Measurements from ENCODE around the gene SERPINA4. TPM values are rescaled to one million over a fixed set of nuclear protein-coding genes. Genes with fewer than 3 reads are reported as not detected.

Gene SERPINA4
- total and polyA plus RNA-seq, 2 of the 8 experiments (the other 6 are each of a cell fraction or from before 2014, with no cell fraction given): not detected

DNA sequence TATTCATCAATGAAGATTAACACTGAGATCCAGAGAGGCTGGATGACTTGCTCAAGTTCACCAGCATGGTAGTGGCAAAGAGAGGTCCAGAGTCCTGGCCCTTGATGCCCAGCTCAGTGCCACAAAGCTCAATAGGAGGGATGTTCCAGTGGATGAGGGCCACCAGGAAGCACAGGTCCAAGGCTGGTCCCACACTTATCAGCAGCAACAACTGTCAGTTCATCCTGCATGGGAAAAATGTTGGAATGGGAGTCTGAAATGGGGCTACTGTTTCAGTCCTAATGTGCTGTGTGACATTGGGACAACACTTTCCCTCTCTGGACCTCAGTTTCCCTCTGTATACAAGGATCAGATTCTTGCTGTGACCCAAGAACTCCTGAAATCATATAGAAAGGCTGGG lies 31.2 kb downstream of the SERPINA4 start (continued):
- no peak for TF ChIP-seq ASH2L (IDR thresholded peaks at IDR 0.05; ENCODE audit: low read length)
- no peak for TF ChIP-seq CTBP2 (IDR thresholded peaks at IDR 0.05; ENCODE audit: borderline replicate concordance, insufficient read depth, insufficient read length, low read length)
- TF ChIP-seq, protein P1, sequence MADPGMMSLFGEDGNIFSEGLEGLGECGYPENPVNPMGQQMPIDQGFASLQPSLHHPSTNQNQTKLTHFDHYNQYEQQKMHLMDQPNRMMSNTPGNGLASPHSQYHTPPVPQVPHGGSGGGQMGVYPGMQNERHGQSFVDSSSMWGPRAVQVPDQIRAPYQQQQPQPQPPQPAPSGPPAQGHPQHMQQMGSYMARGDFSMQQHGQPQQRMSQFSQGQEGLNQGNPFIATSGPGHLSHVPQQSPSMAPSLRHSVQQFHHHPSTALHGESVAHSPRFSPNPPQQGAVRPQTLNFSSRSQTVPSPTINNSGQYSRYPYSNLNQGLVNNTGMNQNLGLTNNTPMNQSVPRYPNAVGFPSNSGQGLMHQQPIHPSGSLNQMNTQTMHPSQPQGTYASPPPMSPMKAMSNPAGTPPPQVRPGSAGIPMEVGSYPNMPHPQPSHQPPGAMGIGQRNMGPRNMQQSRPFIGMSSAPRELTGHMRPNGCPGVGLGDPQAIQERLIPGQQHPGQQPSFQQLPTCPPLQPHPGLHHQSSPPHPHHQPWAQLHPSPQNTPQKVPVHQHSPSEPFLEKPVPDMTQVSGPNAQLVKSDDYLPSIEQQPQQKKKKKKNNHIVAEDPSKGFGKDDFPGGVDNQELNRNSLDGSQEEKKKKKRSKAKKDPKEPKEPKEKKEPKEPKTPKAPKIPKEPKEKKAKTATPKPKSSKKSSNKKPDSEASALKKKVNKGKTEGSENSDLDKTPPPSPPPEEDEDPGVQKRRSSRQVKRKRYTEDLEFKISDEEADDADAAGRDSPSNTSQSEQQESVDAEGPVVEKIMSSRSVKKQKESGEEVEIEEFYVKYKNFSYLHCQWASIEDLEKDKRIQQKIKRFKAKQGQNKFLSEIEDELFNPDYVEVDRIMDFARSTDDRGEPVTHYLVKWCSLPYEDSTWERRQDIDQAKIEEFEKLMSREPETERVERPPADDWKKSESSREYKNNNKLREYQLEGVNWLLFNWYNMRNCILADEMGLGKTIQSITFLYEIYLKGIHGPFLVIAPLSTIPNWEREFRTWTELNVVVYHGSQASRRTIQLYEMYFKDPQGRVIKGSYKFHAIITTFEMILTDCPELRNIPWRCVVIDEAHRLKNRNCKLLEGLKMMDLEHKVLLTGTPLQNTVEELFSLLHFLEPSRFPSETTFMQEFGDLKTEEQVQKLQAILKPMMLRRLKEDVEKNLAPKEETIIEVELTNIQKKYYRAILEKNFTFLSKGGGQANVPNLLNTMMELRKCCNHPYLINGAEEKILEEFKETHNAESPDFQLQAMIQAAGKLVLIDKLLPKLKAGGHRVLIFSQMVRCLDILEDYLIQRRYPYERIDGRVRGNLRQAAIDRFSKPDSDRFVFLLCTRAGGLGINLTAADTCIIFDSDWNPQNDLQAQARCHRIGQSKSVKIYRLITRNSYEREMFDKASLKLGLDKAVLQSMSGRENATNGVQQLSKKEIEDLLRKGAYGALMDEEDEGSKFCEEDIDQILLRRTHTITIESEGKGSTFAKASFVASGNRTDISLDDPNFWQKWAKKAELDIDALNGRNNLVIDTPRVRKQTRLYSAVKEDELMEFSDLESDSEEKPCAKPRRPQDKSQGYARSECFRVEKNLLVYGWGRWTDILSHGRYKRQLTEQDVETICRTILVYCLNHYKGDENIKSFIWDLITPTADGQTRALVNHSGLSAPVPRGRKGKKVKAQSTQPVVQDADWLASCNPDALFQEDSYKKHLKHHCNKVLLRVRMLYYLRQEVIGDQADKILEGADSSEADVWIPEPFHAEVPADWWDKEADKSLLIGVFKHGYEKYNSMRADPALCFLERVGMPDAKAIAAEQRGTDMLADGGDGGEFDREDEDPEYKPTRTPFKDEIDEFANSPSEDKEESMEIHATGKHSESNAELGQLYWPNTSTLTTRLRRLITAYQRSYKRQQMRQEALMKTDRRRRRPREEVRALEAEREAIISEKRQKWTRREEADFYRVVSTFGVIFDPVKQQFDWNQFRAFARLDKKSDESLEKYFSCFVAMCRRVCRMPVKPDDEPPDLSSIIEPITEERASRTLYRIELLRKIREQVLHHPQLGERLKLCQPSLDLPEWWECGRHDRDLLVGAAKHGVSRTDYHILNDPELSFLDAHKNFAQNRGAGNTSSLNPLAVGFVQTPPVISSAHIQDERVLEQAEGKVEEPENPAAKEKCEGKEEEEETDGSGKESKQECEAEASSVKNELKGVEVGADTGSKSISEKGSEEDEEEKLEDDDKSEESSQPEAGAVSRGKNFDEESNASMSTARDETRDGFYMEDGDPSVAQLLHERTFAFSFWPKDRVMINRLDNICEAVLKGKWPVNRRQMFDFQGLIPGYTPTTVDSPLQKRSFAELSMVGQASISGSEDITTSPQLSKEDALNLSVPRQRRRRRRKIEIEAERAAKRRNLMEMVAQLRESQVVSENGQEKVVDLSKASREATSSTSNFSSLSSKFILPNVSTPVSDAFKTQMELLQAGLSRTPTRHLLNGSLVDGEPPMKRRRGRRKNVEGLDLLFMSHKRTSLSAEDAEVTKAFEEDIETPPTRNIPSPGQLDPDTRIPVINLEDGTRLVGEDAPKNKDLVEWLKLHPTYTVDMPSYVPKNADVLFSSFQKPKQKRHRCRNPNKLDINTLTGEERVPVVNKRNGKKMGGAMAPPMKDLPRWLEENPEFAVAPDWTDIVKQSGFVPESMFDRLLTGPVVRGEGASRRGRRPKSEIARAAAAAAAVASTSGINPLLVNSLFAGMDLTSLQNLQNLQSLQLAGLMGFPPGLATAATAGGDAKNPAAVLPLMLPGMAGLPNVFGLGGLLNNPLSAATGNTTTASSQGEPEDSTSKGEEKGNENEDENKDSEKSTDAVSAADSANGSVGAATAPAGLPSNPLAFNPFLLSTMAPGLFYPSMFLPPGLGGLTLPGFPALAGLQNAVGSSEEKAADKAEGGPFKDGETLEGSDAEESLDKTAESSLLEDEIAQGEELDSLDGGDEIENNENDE (IDR thresholded peaks at IDR 0.05; ENCODE audit: insufficient replicate concordance, low read length): no peak
- no peak for TF ChIP-seq HDAC6 (IDR thresholded peaks at IDR 0.05; ENCODE audit: low read depth, low read length)
- TF ChIP-seq CREB1 (IDR thresholded peaks at IDR 0.05): no peak

All from H1 (cell line).